ENCODE measurements around the gene DYNC1LI1. TPM values are rescaled to one million over a fixed set of nuclear protein-coding genes. Genes with fewer than 3 reads are reported as not detected.

The DYNC1LI1 gene
- polyA plus RNA-seq, 1 of the 3 experiments (the other 2 are of a cell fraction) = 15.4 TPM

DNA sequence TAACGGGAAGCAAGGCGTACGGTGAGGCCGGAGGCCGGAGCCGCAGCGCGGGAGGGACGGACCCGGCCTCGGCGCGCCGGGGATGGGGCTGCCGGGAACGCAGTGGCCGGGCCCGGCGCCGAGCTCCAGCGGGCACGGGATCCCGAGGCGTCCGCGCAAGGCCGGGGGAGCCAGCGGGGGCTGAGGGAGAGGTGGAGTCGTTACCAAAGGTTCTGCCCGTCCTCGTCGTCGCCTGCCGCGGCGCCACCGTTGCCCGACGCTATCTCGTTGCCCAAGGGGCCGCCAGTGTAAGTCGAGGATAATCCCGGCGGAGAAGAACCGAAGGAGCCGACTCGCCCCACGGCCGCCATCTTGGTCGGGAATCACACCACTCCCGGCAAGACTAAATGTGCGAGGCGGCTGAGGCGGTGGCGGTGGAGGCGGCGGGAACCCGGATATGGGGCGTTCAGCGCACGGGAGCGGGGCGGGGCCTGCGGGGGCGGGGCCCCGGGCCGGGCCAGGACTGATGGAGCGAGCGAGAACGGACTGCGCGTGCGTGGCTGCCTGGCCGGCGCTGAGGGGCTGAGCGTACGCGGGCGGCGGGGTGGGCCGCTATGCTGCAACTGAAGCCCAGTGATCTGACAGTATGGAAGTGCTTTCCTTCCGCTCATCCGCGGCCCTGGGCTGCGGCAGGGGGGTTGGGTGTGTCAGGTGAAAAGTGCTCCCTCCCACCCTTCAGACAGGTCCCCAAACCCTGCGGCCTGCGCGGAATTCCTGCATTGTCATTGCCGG lies at the start of gene DYNC1LI1 (continued):
- TF ChIP-seq SMC3 (IDR thresholded peaks at IDR 0.05; ENCODE audit: low read depth, low read length) (no peak), POLR2AphosphoS5 (IDR thresholded peaks at IDR 0.05; ENCODE audit: low read depth, low read length) (peak; percentile 83), GATA2 (CRISPR knock-in tag; IDR thresholded peaks at IDR 0.05) (no peak)
- TF ChIP-seq, protein P1, sequence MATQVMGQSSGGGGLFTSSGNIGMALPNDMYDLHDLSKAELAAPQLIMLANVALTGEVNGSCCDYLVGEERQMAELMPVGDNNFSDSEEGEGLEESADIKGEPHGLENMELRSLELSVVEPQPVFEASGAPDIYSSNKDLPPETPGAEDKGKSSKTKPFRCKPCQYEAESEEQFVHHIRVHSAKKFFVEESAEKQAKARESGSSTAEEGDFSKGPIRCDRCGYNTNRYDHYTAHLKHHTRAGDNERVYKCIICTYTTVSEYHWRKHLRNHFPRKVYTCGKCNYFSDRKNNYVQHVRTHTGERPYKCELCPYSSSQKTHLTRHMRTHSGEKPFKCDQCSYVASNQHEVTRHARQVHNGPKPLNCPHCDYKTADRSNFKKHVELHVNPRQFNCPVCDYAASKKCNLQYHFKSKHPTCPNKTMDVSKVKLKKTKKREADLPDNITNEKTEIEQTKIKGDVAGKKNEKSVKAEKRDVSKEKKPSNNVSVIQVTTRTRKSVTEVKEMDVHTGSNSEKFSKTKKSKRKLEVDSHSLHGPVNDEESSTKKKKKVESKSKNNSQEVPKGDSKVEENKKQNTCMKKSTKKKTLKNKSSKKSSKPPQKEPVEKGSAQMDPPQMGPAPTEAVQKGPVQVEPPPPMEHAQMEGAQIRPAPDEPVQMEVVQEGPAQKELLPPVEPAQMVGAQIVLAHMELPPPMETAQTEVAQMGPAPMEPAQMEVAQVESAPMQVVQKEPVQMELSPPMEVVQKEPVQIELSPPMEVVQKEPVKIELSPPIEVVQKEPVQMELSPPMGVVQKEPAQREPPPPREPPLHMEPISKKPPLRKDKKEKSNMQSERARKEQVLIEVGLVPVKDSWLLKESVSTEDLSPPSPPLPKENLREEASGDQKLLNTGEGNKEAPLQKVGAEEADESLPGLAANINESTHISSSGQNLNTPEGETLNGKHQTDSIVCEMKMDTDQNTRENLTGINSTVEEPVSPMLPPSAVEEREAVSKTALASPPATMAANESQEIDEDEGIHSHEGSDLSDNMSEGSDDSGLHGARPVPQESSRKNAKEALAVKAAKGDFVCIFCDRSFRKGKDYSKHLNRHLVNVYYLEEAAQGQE (IDR thresholded peaks at IDR 0.05; ENCODE audit: low read depth, low read length) = no peak
- TF ChIP-seq, protein P2, sequence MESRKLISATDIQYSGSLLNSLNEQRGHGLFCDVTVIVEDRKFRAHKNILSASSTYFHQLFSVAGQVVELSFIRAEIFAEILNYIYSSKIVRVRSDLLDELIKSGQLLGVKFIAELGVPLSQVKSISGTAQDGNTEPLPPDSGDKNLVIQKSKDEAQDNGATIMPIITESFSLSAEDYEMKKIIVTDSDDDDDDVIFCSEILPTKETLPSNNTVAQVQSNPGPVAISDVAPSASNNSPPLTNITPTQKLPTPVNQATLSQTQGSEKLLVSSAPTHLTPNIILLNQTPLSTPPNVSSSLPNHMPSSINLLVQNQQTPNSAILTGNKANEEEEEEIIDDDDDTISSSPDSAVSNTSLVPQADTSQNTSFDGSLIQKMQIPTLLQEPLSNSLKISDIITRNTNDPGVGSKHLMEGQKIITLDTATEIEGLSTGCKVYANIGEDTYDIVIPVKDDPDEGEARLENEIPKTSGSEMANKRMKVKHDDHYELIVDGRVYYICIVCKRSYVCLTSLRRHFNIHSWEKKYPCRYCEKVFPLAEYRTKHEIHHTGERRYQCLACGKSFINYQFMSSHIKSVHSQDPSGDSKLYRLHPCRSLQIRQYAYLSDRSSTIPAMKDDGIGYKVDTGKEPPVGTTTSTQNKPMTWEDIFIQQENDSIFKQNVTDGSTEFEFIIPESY (IDR thresholded peaks at IDR 0.05; ENCODE audit: borderline replicate concordance, low read depth) = no peak

DNA sequence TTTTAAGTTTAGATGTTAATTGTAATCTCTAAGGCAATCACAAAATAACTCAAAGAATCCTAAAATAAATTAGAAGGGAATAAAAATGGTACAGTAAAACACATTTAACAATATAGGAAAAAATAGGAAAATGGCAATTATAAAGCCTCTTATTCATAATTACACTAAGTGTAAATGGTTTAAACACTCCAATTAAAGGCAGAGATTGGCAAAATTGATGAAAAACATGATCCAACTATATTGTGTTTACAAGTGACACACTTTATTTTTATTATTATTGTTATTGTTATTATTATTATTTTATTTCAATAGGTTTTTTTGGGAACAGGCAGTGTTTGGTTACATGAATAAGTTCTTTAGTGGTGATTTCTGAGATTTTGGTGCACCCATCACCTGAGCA lies 48.7 kb upstream of the DYNC1LI1 start:
- Histone ChIP-seq H3K4me1 (ENCODE audit: control insufficient read depth in 1 of 2, insufficient read depth in 2 of 2, low read depth in 1 of 2, low read length in 1 of 2) (no peaks in the 10 kb centered on the region), H3K79me2 (ENCODE audit: insufficient read depth) (no peaks in the 10 kb centered on the region), H4K20me1 (ENCODE audit: insufficient read depth) (no peaks in the 10 kb centered on the region), H3K9ac (no peak overlapping the region), H3K27ac (ENCODE audit: low read depth in 2 of 2, low read length in 1 of 2) (no peak overlapping the region), H3K9me2 (no peaks in the 10 kb centered on the region), H3F3A (replicated peaks; ENCODE audit: insufficient read depth) (no peaks in the 10 kb centered on the region), H3K27me3 (ENCODE audit: insufficient read depth) (no peaks in the 10 kb centered on the region; the same call in 1 of the 2 replicates), H3K4me3 (ENCODE audit: low read depth in 2 of 2, low read length in 1 of 2) (no peak overlapping the region), H3K4me2 (no peak overlapping the region), H3K36me3 (replicated peaks in 1 of 2; ENCODE audit: control insufficient read depth in 1 of 2, insufficient read depth in 2 of 2, low read length in 1 of 2) (no peaks in the 10 kb centered on the region), H3K9me3 (peaks cover 12% of the 10 kb centered on the region), H2AFZ (ENCODE audit: low read depth) (no peak overlapping the region)
- ChIA-PET CTCF (no interaction called here), POLR2A (no interaction called here)
- DNase-seq = no peak
- no peak for TF ChIP-seq SIN3A (IDR thresholded peaks at IDR 0.05; ENCODE audit: borderline replicate concordance, low read depth, low read length)
- TF ChIP-seq, protein P3, sequence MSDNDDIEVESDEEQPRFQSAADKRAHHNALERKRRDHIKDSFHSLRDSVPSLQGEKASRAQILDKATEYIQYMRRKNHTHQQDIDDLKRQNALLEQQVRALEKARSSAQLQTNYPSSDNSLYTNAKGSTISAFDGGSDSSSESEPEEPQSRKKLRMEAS (IDR thresholded peaks at IDR 0.05; ENCODE audit: low read depth) = no peak
- TF ChIP-seq POLR2AphosphoS5 (IDR thresholded peaks at IDR 0.05; ENCODE audit: low read depth, low read length) = no peak
- TF ChIP-seq JUND (IDR thresholded peaks at IDR 0.05) = no peak
- no peak for TF ChIP-seq RAD21 (IDR thresholded peaks at IDR 0.05; ENCODE audit: low read length)

Data from SK-N-SH (cell line).